GM21447 (cell line): ENCODE results near the gene SREBF1.

Source experiments
- ATAC-seq: cut with Tn5 transposase; IDR thresholded peaks from one replicate; pipeline ENCODE4 v1.9.1; 2021; ENCODE audit not compliant: unreplicated experiment

Gene SREBF1

DNA sequence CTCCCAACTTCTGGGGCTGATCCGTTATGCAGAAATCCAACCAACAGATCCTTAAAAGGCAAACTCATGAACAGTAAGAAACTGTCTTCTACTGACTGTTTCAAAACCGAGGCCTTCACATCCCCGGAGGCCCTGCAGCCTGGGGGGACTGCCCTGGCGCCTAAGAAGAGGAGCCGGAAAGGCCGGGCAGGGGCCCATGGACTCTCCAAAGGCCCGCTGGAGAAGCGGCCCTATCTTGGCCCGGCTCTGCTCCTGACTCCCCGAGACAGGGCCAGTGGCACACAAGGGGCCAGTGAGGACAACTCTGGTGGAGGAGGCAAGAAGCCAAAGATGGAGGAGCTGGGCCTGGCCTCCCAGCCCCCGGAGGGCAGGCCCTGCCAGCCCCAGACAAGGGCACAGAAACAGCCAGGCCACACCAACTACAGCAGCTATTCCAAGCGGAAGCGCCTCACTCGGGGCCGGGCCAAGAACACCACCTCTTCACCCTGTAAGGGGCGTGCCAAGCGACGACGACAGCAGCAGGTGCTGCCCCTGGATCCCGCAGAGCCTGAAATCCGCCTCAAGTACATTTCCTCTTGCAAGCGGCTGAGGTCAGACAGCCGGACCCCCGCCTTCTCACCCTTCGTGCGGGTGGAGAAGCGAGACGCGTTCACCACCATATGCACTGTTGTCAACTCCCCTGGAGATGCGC, 39.5 kb downstream of the SREBF1 start:
- ATAC-seq: no peak

- no peak for ATAC-seq
Measured at GRCh38 chr17:17796787-17797061, 40.1 kb downstream of the SREBF1 start.

- no peak for ATAC-seq
Measured at GRCh38 chr17:17795946-17796786, 40.6 kb downstream of the SREBF1 start.

- no peak for ATAC-seq
Measured at GRCh38 chr17:17795296-17795695, 41.5 kb downstream of the SREBF1 start.

DNA sequence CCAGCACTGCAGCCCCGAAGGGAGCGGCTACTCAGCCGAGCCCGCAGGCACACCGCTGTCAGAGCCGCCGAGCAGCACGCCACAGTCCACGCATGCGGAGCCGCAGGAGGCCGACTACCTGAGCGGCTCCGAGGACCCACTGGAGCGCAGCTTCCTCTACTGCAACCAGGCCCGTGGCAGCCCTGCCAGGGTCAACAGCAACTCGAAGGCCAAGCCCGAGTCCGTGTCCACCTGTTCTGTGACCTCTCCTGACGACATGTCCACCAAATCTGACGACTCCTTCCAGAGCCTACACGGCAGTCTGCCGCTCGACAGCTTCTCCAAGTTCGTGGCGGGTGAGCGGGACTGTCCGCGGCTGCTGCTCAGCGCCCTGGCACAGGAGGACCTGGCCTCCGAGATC, 42.4 kb downstream of the SREBF1 start:
- ATAC-seq: no peak

GRCh38 chr17:17793378-17794214, 43.2 kb downstream of the SREBF1 start:
- ATAC-seq: no peak

GRCh38 chr17:17792551-17793377, 44.0 kb downstream of the SREBF1 start:
- no peak for ATAC-seq

DNA sequence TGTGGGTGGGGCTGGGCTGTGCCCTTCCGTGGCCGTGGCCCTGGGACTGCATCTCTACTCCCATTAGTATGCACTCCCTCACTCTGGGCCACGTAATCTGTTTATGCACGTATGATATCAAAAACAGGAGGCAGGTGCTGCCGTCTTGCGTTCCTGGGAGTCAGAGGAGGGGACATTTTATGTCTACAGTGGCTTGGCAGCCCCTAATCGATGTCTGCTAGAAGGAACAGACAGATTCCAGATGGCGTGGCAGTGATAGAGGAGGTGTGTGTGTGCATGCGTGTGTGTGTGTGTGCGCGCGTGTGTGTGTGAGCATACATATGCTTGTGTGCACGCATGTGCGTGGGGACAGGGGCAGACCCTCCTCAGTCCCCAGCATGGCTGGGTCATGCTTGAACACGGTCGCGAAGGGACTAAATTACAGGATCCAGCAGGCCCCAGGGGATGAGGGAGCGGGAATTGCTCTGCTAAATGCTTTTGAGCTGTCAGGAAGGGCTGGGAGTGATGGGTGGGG, 44.7 kb downstream of the SREBF1 start:
- ATAC-seq: no peak

- ATAC-seq: no peak
Measured at GRCh38 chr17:17790637-17791464, 45.9 kb downstream of the SREBF1 start.

DNA sequence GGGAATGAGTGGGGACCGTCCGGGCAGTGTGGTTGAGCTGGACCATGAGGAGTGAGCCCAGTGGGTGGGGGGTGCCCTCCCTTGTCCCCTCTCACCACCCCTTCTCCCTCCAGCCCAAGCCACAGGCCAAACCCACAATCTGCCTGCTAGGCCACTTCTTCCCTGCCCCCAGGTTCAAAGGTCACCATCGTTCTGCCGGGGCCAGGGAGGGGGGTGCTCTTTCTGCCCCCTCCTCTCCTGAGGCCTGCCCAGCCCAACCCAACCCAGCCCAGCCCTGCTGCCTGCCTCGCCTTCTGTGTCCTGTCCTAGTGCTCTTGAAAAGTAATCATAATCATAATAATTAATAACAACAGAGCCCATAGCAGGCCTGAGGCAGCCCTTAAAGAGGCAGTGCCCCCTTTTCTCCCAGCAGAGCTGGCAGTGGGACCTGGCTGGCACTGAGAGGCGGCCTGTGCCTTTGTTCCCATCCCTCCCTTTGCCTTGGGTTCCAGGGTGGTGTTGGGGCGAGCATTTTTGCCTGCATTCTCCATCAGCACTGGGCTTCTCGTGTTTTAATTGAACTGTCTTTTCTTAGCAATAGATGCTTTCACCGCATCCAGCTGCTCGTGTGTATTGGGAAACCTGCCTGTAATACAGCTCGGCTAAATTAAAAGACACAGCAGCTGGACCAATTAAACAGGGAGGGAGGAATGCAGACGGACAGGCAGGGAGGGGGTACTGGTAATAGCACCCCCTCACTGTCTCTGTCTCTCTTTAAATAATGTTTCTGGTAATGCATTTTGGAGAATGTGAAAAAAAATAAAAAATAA, 46.8 kb downstream of the SREBF1 start:
- no peak for ATAC-seq

DNA sequence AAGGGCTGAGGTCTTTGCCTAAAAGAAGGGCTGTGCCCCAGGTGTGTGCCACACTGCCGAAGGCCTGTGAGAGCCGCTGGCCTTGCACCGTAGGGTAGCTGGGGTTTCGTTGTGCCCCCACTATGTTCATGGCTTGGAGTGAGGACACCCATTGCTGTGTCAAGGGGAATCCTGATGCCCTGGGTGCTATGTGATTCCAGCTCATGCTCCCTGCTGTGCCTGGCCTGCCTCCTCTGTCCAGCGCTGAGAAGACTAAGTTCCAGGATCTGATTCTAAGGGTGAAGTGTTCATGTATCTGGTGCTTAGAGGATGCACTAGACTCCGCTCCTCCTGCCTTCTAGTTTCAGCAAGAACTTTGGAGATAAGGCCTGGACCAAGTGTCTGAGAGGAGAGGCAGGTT, 47.4 kb downstream of the SREBF1 start:
- no peak for ATAC-seq

DNA sequence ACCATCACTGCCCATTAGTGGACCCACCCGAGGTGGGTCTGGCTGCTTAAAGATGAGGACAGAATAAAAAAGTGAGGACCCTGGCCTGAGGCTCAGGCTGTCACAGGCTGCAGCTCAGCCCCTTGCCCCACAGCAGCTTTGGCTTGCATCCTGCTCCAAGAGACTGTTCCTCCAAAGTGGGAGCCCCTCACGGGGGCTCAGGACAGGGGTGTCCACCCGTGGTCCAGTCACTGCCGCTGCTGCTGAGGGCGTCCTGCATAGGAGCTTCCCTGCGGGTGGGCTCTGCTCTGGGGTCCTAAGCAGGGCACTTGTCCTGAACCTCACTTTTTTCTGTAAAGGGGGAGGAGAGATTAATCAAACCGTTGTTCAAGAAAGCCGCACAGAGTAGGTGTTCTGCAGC, 47.8 kb downstream of the SREBF1 start:
- ATAC-seq: no peak

DNA sequence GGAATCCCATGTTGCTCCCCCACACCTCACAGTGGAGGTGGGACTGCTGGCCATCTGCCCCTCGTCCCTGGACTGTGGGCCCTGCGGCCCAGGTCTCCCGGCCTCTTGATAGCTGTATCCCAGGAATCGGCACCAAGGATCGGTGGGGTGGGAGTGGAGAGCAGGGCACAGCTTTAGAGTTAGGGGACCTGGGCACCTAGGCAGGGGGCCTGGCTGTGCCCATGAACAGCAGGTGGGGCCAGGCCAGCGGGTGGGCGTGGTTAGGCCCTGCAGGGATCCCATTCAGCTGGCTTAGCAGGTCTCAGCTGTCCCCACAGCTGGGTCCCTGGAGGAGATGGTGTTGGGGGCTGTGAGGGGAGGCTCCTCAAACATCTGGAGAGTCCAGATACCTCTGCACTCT, 49.2 kb downstream of the SREBF1 start:
- no peak for ATAC-seq

- no peak for ATAC-seq
Measured at GRCh38 chr17:17786998-17787397, 49.8 kb downstream of the SREBF1 start.

GRCh38 chr17:17785407-17785806, 51.4 kb downstream of the SREBF1 start:
- ATAC-seq: no peak

- no peak for ATAC-seq
Measured at GRCh38 chr17:17784657-17785267, 52.0 kb downstream of the SREBF1 start.

DNA sequence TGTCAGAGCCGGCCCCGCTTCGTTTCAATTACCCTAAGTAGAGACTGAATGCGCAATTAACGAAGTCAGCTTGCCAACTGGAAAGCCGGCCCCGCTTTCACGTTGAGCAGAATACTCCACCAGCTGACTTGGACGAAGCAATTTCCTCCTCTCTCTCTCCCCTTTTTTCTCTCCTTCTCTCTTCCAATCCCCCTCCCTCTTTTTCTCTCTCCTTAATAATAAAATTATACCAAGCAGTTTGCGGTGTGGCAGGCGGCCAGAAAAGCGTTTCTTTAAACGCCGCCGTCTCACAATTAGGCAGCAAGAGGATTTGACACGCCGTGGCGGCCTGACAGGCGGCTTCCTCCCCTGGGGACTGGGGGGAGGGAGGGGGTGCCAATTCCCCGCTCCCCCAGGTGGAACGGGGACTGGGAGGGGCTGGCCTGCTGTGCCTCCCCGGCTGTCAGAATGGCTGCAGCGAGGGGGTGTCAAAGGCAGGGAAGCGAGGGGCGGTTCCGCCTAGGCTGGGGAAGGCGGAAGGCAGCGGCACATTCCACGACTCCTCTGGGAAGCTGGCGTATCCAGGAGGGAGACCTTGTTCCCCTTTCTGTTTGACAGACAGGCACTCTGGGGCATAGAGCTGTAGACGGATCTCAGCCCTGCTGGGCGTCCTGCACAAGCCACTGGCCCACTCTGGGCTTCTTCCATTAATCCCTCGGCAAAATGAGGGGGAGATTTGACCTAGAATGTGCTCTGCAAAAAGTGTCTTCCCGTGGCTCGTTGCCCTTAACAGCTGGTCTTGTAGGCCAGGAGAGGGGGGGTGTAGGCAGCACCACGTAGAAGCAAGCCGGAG, 52.7 kb downstream of the SREBF1 start:
- peak; percentile 8 for ATAC-seq
